RWPE2 (cell line): ENCODE measurements around the gene NINJ2.

Source experiments
- ATAC-seq: fragments of 200-7000 bp; cut with Tn5 transposase; 3 replicates; pipeline ENCODE4 v1.9.1; 2021; ENCODE audit warnings: low read depth
- DNase-seq: peaks from one replicate; pipeline ENCODE4 v3.0.0-alpha.2; 2020; ENCODE audit warnings: low spot score
- H3K27ac ChIP-seq: fragments of 450-650 bp; 2 replicates; pipeline ENCODE4 v1.5.1; 2017; ENCODE audit warnings: mild to moderate bottlenecking; ENCODE audit not compliant: poor library complexity, severe bottlenecking
- H3K27me3 ChIP-seq: fragments of 250-450 bp; sonication (Bioruptor Pico); 2 replicates; pipeline ENCODE4 v1.5.1; 2021; ENCODE audit warnings: mild to moderate bottlenecking, moderate library complexity; ENCODE audit not compliant: insufficient read depth, poor library complexity, severe bottlenecking
- H3K36me3 ChIP-seq: fragments of 250-450 bp; sonication (Bioruptor Pico); 2 replicates; pipeline ENCODE4 v1.5.1; 2020; ENCODE audit warnings: low read depth, mild to moderate bottlenecking, moderate library complexity
- H3K4me1 ChIP-seq: fragments of 250-450 bp; sonication (Bioruptor Pico); 2 replicates; pipeline ENCODE4 v1.5.1; 2021; ENCODE audit warnings: mild to moderate bottlenecking, moderate library complexity; ENCODE audit not compliant: insufficient read depth, poor library complexity, severe bottlenecking
- H3K4me3 ChIP-seq: fragments of 250-450 bp; sonication (Bioruptor Pico); 2 replicates; pipeline ENCODE4 v1.5.1; 2021; ENCODE audit warnings: mild to moderate bottlenecking, moderate library complexity; ENCODE audit not compliant: severe bottlenecking
- H3K9me3 ChIP-seq: fragments of 250-450 bp; sonication (Bioruptor Pico); 2 replicates; pipeline ENCODE4 v1.5.1; 2021; ENCODE audit warnings: mild to moderate bottlenecking, moderate library complexity; ENCODE audit not compliant: severe bottlenecking
- TF ChIP-seq, protein P1 (sequence below): fragments of 450-650 bp; IDR thresholded peaks from one replicate; pipeline ENCODE4 v1.5.1; 2017; ENCODE audit warnings: mild to moderate bottlenecking, moderate library complexity; ENCODE audit not compliant: poor library complexity, severe bottlenecking

Gene NINJ2

DNA sequence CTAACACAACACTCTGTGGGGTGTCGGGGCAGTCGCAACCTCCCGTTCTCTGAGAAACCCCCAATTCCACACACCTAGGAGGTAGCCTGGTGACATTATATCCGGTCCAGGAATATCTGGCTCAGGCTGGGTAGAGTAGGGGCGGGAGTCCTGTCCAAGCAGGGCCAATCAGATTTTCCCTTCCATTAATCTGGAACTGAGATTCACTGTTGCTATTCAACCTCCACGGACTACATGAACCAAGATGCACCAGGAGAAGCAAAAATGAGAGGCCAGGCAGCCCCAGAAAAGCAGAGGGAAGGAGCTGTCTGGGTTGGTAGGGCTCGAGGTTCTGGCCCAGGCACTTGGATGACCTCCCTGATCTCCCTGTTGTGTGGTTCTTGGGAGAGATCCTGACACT is 51.0 kb downstream of the NINJ2 start:
- Histone ChIP-seq H3K27me3 (no peaks in the 10 kb centered on the region), H3K9me3 (no peaks in the 10 kb centered on the region), H3K4me3 (no peak overlapping the region), H3K36me3 (no peaks in the 10 kb centered on the region), H3K4me1 (peaks cover 7% of the 10 kb centered on the region), H3K27ac (no peak overlapping the region)
- no peak for ATAC-seq
- TF ChIP-seq, protein P1, sequence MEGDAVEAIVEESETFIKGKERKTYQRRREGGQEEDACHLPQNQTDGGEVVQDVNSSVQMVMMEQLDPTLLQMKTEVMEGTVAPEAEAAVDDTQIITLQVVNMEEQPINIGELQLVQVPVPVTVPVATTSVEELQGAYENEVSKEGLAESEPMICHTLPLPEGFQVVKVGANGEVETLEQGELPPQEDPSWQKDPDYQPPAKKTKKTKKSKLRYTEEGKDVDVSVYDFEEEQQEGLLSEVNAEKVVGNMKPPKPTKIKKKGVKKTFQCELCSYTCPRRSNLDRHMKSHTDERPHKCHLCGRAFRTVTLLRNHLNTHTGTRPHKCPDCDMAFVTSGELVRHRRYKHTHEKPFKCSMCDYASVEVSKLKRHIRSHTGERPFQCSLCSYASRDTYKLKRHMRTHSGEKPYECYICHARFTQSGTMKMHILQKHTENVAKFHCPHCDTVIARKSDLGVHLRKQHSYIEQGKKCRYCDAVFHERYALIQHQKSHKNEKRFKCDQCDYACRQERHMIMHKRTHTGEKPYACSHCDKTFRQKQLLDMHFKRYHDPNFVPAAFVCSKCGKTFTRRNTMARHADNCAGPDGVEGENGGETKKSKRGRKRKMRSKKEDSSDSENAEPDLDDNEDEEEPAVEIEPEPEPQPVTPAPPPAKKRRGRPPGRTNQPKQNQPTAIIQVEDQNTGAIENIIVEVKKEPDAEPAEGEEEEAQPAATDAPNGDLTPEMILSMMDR, result no peak
- no peak for DNase-seq

DNA sequence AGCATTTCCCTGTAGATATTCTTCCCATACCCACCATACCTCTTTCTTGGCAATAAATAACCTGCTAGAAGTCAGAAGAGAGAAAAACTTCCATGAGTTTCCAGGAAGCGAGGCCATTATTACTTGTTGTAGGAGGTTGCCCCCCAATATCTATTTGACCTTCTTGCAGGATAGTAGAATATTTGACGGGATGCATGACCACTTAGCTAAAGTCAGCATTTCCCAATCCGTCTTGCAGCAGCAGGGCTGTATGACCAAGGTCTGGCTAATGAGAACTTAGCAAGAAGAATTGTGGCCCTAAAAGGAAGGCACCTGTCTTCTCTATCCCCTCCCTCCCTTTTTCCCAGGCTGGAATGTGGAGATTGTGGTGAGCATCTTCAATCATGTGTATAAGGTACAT is 51.5 kb downstream of the NINJ2 start:
- ATAC-seq (no peak), DNase-seq (no peak)
- no peak overlapping the region for H3K27ac ChIP-seq

DNA sequence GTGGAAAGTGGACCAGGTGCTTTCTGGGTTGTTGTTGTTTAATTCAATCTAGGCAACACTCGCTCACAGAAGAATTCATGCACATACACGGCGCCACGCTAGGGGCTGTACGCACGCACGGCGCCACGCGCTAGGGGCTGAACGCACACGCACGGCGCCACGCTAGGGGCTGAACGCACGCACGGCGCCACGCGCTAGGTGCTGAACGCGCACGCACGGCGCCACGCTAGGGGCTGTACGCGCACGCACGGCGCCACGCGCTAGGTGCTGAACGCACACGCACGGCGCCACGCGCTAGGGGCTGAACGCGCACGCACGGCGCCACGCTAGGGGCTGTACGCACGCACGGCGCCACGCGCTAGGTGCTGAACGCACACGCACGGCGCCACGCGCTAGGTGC is 54.3 kb downstream of the NINJ2 start:
- ATAC-seq, result no peak
- Histone ChIP-seq H3K9me3 (no peaks in the 10 kb centered on the region), H3K4me1 (peaks cover 7% of the 10 kb centered on the region), H3K36me3 (no peaks in the 10 kb centered on the region), H3K27me3 (no peaks in the 10 kb centered on the region), H3K27ac (no peak overlapping the region), H3K4me3 (no peak overlapping the region)
- DNase-seq, result no peak
- TF ChIP-seq, protein P1, result no peak

More for the DNA sequence above, 51.5 kb downstream of the NINJ2 start:
- H3K4me3 ChIP-seq, result no peak overlapping the region
- TF ChIP-seq, protein P1, result no peak
- H3K27me3 ChIP-seq, result no peaks in the 10 kb centered on the region
- H3K4me1 ChIP-seq, result peaks cover 7% of the 10 kb centered on the region
- no peaks in the 10 kb centered on the region for H3K36me3 ChIP-seq
- no peaks in the 10 kb centered on the region for H3K9me3 ChIP-seq

DNA sequence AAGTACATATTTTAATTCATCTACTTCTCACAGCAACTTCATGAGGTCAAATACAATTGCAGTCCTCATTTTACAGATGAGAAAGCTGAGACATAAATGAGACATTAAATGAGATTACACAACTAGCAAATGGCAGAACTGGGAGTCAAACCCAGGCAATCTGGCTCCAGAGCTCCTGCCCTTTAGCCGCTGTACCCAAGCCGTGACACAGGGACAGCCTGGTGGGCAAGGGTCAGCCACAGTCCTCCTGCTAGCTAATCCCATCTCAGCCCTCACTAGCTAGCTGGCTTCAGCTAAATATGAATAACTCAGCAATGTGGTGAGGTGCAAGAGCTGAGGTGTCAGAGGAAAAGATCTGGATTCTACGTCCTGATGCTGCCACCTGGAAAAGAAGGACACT is 54.8 kb downstream of the NINJ2 start:
- ATAC-seq (no peak), DNase-seq (no peak)
- Histone ChIP-seq H3K36me3 (no peaks in the 10 kb centered on the region), H3K9me3 (no peaks in the 10 kb centered on the region), H3K27ac (no peak overlapping the region), H3K4me1 (peaks cover 7% of the 10 kb centered on the region), H3K27me3 (no peaks in the 10 kb centered on the region), H3K4me3 (no peak overlapping the region)
- TF ChIP-seq, protein P1, result no peak

DNA sequence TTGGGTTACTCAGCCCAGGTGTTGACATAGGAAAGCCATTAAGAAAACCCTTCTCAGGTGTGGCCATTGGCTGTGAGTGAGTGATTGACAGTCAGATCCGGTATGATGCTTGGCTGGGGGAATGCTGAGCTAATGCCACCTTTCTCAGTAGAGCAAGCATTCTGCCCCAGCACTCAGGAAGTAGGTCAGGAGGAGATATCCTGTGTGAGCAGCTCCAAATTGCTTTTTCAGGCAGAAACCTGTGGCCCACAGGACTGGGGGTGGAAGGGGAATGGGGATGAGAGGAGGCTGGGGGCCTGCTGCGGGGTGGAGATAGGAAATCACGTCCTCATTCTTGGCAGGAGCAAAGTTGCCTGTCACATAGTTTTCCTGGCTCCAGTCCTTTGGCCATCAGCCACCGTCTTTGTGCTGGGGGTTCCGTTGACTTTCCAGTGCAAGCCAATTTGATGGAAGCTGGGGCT is 55.7 kb downstream of the NINJ2 start:
- TF ChIP-seq, protein P1, result no peak

More for the DNA sequence above, 55.7 kb downstream of the NINJ2 start:
- ATAC-seq (peak; percentile 94), DNase-seq (no peak)
- no peaks in the 10 kb centered on the region for H3K9me3 ChIP-seq
- H3K27me3 ChIP-seq, result no peaks in the 10 kb centered on the region
- H3K4me3 ChIP-seq, result no peak overlapping the region
- no peaks in the 10 kb centered on the region for H3K36me3 ChIP-seq
- H3K27ac ChIP-seq, result no peak overlapping the region
- H3K4me1 ChIP-seq, result peaks cover 7% of the 10 kb centered on the region
